ENCODE measurements around the gene ESR1.
A peak's percentile ranks its signal among the peaks of the same experiment; 100 is the strongest.
"Not testable (repeated sequence)": the region's sequence is repeated elsewhere in the genome, so short reads cannot be mapped to it uniquely, and the experiment has no call there.

Gene ESR1

DNA sequence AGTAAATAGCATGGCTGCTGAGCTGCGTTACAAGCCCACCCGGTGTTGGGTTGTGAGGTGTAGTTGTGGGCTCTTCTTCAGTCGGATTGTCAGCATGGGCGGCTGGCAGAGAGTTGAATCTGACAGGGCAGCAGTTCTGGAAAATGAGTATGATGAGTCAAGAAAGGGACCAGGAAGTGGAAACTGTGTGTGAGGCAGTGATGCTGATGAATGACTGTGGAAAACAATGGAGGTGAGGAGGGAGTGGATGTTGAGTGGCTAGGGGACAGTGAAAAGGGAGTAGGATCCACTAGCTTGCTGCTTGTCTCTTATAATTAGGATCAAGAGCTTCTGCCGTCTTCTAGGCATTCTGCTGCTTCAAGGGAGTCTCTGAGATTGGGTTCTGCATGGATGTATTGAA is 154.3 kb downstream of the ESR1 start:
- H3K4me3 ChIP-seq (IDR thresholded peaks at IDR 0.05; ENCODE audit: insufficient read depth, low read depth, low read length) = no peak overlapping the region
- H3K4me2 ChIP-seq = peak overlapping the region; percentile 78; the same call in 1 of the 2 replicates
- H3K9ac ChIP-seq = no peak overlapping the region
- H2AFZ ChIP-seq (ENCODE audit: low read depth) = no peak overlapping the region
- peaks cover 7% of the 10 kb centered on the region; the same call in 1 of the 2 replicates for H3K27me3 ChIP-seq (ENCODE audit: insufficient read depth, low read depth)
- H4K20me1 ChIP-seq (ENCODE audit: insufficient read depth) = peaks cover 8% of the 10 kb centered on the region
- TF ChIP-seq, protein P1, sequence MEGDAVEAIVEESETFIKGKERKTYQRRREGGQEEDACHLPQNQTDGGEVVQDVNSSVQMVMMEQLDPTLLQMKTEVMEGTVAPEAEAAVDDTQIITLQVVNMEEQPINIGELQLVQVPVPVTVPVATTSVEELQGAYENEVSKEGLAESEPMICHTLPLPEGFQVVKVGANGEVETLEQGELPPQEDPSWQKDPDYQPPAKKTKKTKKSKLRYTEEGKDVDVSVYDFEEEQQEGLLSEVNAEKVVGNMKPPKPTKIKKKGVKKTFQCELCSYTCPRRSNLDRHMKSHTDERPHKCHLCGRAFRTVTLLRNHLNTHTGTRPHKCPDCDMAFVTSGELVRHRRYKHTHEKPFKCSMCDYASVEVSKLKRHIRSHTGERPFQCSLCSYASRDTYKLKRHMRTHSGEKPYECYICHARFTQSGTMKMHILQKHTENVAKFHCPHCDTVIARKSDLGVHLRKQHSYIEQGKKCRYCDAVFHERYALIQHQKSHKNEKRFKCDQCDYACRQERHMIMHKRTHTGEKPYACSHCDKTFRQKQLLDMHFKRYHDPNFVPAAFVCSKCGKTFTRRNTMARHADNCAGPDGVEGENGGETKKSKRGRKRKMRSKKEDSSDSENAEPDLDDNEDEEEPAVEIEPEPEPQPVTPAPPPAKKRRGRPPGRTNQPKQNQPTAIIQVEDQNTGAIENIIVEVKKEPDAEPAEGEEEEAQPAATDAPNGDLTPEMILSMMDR (conservative IDR thresholded peaks at IDR 0.05; ENCODE audit: low read depth, low read length) = no peak
- H3K27ac ChIP-seq = no peak overlapping the region
- H3K36me3 ChIP-seq (ENCODE audit: insufficient read depth) = no peaks in the 10 kb centered on the region
- H3K4me1 ChIP-seq (ENCODE audit: low read depth, poor library complexity, severe bottlenecking) = peaks cover 31% of the 10 kb centered on the region
- no peaks in the 10 kb centered on the region for H3K79me2 ChIP-seq (ENCODE audit: insufficient read depth, low read depth)

DNA sequence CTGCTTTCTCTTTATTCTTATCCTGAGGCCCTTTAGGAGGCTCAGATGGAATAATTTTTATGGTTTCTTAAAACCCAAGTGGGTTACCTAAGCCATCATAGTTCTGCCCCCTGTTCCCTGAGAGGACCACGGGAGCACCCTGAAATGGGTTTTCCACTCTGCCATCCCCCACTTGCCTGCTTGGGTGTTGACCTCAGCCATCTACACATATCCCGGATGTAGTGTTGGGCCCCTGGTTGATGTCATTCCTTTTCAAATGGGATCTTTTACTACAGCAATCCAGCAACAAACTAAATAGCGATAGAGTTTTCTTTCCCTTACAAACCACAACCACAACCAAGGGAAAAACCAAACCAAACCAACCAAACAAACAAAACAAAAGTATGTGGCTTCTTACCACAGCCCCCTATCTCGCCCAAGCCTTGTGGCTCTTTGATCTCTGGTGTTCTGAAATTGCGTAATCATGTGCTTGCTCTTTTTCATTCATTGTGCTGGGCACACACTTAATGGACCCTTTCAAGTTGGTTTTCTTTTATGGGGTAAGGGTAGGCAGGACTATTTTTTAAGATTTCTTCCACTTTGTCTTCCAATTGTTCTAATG is 154.9 kb downstream of the ESR1 start:
- no peak overlapping the region for H3K9ac ChIP-seq
- peaks cover 8% of the 10 kb centered on the region for H4K20me1 ChIP-seq (ENCODE audit: insufficient read depth)
- peak overlapping the region; percentile 78 for H3K4me2 ChIP-seq
- no peak overlapping the region for H3K4me3 ChIP-seq (IDR thresholded peaks at IDR 0.05; ENCODE audit: insufficient read depth, low read depth, low read length)
- no peak overlapping the region for H3K27ac ChIP-seq
- no peaks in the 10 kb centered on the region for H3K36me3 ChIP-seq (ENCODE audit: insufficient read depth)
- TF ChIP-seq, protein P1 (conservative IDR thresholded peaks at IDR 0.05; ENCODE audit: low read depth, low read length) = no peak
- H3K79me2 ChIP-seq (ENCODE audit: insufficient read depth, low read depth) = no peaks in the 10 kb centered on the region
- peaks cover 7% of the 10 kb centered on the region; the same call in 1 of the 2 replicates for H3K27me3 ChIP-seq (ENCODE audit: insufficient read depth, low read depth)
- peaks cover 31% of the 10 kb centered on the region for H3K4me1 ChIP-seq (ENCODE audit: low read depth, poor library complexity, severe bottlenecking)
- H2AFZ ChIP-seq (ENCODE audit: low read depth) = no peak overlapping the region

DNA sequence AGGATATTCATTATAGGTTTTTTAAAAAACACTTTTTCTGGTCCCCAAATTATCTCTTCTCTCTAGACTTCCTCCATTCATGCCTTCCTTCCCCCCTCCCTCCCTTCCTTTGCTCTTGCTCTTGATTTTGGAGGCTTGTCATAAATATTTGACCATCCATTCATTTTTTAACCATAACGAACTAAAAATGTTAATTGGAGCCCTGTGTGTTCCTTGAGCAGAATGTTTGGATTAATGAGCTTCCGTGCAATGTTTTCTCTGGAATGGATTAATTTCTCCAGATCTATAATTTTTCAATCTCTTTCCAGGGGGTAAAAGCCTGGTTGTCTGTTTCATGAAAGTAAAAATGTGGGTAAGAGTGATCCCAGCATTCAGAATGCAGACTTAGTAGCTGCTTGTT is 155.5 kb downstream of the ESR1 start:
- H3K4me2 ChIP-seq = peak overlapping the region; percentile 78
- H3K79me2 ChIP-seq (ENCODE audit: insufficient read depth, low read depth) = no peaks in the 10 kb centered on the region
- no peak overlapping the region for H3K4me3 ChIP-seq (IDR thresholded peaks at IDR 0.05; ENCODE audit: insufficient read depth, low read depth, low read length)
- H3K27ac ChIP-seq = no peak overlapping the region
- no peak overlapping the region for H3K9ac ChIP-seq
- H2AFZ ChIP-seq (ENCODE audit: low read depth) = no peak overlapping the region
- H4K20me1 ChIP-seq (ENCODE audit: insufficient read depth) = peaks cover 8% of the 10 kb centered on the region
- H3K36me3 ChIP-seq (ENCODE audit: insufficient read depth) = no peaks in the 10 kb centered on the region
- TF ChIP-seq, protein P1 (conservative IDR thresholded peaks at IDR 0.05; ENCODE audit: low read depth, low read length) = no peak
- H3K27me3 ChIP-seq (ENCODE audit: insufficient read depth, low read depth) = peaks cover 7% of the 10 kb centered on the region; the same call in 1 of the 2 replicates
- H3K4me1 ChIP-seq (ENCODE audit: low read depth, poor library complexity, severe bottlenecking) = peaks cover 31% of the 10 kb centered on the region

DNA sequence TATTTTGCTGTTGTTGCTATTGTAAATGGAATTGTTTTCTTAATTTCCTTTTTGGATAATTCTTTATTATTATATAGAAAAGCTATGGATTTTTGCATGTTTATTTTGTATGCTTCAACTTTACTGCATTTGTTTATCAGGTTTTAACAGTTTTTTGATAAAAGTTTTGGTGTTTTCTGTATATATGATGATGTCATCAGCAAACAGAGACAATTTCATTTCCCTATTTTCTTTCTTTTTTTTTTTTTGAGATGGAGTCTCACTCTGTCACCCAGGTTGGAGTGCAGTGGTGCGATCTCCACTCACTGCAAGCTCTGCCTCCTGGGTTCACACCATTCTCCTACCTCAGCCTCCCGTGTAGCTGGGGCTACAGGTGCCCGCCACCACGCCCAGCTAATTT is 156.9 kb downstream of the ESR1 start:
- H2AFZ ChIP-seq (ENCODE audit: low read depth); H3K9ac ChIP-seq; H4K20me1 ChIP-seq (ENCODE audit: insufficient read depth); H3K27ac ChIP-seq; H3K4me2 ChIP-seq; H3K4me3 ChIP-seq (IDR thresholded peaks at IDR 0.05; ENCODE audit: insufficient read depth, low read depth, low read length); H3K36me3 ChIP-seq (ENCODE audit: insufficient read depth); H3K27me3 ChIP-seq (ENCODE audit: insufficient read depth, low read depth); H3K79me2 ChIP-seq (ENCODE audit: insufficient read depth, low read depth): not testable (repeated sequence)
- H3K4me1 ChIP-seq (ENCODE audit: low read depth, poor library complexity, severe bottlenecking) = peaks cover 31% of the 10 kb centered on the region

DNA sequence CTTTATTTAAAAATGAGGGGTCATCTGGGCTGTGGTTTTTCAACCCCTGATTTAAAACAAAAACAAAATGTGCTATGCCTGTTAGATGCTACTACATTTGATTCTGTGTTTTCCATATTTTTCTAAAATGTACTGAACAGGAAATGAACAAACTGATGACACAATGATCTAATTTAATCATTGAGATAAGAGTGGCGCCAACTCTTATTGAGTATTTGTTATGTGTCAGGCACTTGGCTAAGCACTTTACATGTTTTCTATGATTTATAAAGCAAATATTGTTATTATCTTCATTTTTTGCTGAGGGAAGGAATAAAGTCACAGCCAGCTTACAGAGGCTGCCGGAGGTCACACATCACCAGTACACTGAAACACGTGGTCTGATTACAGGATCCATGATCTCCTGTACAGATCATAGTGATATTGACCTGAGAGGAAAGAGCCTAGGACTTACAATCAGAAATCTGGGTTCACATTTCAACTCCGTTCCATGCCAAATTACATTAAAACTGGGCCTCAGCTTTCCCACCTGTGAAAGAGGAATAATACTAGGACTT is 166.7 kb downstream of the ESR1 start:
- H3K4me3 ChIP-seq (IDR thresholded peaks at IDR 0.05; ENCODE audit: insufficient read depth, low read depth, low read length) = no peak overlapping the region
- no peaks in the 10 kb centered on the region for H4K20me1 ChIP-seq (ENCODE audit: insufficient read depth)
- H3K4me1 ChIP-seq (ENCODE audit: low read depth, poor library complexity, severe bottlenecking) = no peaks in the 10 kb centered on the region
- no peaks in the 10 kb centered on the region for H3K36me3 ChIP-seq (ENCODE audit: insufficient read depth)
- no peak overlapping the region for H3K4me2 ChIP-seq
- H2AFZ ChIP-seq (ENCODE audit: low read depth) = no peak overlapping the region
- H3K9ac ChIP-seq = no peak overlapping the region
- H3K27ac ChIP-seq = no peak overlapping the region
- TF ChIP-seq, protein P1 (conservative IDR thresholded peaks at IDR 0.05; ENCODE audit: low read depth, low read length) = no peak
- H3K79me2 ChIP-seq (ENCODE audit: insufficient read depth, low read depth) = no peaks in the 10 kb centered on the region
- H3K27me3 ChIP-seq (ENCODE audit: insufficient read depth, low read depth) = no peaks in the 10 kb centered on the region

Measured in KMS-11 (cell line).